GM18511 (cell line): ENCODE results near the gene GPR17.

Source experiments
- ATAC-seq: cut with Tn5 transposase; IDR thresholded peaks from one replicate; pipeline ENCODE4 v1.9.1; 2021; ENCODE audit warnings: mild to moderate bottlenecking, moderate library complexity; ENCODE audit not compliant: unreplicated experiment

Gene GPR17

DNA sequence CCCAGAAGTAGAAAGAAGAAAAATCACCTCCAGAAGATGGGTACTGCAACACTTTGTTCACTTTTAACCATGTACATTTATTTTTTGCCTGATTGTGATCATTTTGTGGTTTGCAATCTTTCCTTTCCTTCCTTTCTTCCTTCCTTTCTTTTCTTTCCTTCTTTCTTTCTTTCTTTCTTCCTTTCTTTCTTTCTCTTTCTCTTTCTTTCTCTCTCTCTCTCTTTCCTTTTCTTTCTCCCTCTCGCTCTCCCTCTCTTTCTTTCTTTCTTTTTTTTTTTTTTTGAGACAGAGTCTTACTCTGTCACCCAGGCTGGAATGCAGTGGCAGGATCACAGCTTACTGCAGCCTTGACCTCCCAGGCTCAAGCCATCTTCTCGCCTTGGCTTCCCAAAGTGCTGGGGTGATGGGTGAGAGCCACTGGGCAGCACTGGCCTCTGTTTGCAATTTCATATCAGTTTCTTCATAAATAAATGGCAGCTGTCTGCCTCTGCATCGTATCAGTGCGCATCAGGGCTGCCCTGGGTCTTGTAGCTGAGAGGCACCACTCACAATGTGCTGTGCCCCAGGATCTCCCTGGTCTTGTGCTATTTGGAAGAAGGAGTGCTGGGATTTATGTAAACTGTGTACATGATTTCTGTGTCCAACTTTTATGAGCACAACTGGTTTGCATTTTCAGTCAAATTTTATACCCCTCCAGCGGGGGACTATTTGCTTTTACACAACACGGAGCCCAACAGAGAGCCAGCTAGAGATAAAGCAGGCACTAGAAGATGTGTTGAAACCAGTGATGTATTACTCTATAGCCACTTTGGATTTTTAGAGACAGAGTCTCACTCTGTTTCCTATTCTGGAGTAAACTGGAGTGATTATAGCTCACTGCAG, 36.3 kb downstream of the GPR17 start:
- no peak for ATAC-seq

DNA sequence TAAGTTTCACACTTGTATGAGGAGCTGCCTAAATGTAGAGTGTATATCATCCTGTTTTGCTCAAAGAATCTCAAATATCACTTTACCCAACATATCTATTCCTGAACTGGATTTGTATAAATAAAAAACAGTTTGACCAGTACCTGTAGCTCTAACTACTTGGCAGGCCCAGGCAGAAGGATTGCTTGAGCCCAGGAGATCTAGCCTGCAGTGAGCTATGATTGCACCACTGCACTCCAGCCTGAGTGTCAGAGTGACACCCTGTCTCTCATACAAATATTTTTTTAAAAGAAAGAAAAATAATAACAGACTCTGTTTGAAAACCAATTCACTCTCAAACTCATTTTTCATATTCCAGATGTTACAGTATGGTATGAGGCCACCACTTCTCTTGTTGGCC, 37.1 kb downstream of the GPR17 start:
- ATAC-seq: no peak

DNA sequence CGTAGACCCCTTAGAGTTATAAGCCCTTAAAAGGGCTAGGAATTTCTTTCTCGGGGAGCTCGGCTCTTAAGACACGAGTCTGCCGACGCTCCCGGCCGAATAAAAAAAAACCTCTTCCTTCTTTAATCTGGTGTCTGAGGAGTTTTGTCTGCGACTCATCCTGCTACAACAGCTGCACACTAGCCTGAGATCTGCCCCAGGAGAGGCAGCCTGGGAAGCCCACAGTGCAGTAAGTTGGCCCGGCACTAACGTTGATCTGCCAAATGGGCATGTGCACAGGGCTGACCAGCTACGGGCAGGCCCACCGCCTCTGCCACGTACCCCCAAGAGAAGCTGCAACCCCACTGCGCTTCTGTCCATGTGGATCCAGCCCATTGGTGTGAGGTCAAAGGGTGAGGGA, 37.8 kb downstream of the GPR17 start:
- ATAC-seq: no peak

DNA sequence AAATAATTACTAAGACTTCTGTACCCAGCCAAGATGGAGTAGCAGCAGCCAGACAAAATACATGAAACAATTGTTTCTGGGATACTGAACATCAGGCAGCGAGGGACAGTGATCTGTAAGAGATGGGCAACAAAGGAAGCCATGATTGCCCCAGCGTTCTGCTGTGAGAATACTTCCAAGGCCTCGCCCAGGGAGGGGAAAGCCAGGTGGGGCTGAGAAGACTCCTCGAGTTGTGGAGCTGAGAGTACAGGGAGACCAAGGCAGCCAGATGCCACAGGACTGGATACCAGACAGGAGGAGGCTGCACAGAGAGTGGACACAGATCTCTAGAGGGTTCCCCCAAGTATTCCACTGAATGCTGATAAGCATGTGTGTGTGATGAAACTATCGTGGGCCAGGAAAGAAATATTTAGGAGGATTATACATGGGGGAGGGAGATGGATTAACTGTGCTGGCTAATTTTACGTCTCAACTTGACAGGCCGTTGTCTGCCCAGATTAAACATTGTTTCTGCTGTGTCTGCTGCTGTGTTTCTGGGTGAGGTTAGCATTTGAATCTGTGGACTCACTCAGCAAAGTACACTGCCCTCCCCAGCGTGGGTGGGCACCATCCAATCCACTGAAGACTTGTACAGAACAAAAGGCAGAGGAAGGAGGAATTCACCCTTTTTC, 39.6 kb downstream of the GPR17 start:
- no peak for ATAC-seq

DNA sequence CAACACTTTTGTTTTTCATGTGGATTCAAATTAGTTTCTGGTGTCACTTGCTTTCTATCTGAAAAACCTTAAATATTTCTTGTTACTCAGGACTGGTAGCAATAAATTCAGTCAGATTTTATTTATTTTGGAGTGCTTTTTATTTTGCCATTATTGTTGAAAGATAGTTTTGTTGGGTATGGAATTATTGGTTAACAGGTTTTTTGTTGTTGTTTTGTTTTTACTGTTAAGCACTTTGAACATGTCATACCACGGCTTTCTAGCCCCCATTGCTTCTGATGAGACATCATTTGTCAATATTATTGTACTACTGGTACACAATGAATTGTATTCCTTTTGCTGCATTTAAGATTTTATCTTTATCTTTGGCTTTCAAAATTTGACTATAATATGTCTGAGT, 42.5 kb downstream of the GPR17 start:
- no peak for ATAC-seq

DNA sequence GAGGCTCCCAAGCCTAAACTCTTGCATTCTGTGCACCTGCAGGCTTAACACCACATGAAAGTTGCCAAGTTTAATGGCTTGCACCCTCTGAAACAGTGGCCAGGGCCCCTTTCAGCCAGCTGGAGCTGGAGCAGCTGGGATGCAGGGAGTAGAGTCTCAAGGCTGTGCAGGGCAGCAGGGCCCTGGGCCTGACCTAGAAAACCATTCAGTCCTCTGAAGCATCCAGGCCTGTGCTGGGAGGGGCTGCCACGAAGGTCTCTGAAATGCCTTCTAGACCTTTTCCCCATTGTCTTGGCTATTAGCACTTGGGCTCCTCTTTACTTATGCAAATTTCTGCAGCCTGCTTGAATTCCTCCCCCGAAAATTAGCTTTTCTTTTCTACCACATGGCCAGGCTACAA, 44.7 kb downstream of the GPR17 start:
- no peak for ATAC-seq

DNA sequence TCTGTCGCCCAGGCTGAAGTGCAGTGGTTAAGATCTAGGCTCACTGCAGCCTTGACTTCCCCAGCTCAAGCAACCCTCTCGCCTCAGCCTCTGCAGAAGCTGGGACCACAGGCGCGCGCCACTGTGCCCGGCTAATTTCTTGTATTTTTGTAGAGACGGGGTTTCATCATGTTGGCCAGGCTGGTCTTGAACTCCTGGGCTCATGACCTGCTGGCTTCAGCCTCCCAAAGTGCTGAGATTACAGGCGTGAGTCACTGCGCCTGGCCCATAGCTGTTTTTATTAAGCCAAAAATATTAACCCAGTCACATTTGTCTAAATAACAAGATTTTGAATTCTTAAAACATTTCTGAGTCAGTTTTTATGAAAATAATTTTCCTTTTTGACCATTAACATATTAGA, 49.0 kb downstream of the GPR17 start:
- ATAC-seq: no peak

DNA sequence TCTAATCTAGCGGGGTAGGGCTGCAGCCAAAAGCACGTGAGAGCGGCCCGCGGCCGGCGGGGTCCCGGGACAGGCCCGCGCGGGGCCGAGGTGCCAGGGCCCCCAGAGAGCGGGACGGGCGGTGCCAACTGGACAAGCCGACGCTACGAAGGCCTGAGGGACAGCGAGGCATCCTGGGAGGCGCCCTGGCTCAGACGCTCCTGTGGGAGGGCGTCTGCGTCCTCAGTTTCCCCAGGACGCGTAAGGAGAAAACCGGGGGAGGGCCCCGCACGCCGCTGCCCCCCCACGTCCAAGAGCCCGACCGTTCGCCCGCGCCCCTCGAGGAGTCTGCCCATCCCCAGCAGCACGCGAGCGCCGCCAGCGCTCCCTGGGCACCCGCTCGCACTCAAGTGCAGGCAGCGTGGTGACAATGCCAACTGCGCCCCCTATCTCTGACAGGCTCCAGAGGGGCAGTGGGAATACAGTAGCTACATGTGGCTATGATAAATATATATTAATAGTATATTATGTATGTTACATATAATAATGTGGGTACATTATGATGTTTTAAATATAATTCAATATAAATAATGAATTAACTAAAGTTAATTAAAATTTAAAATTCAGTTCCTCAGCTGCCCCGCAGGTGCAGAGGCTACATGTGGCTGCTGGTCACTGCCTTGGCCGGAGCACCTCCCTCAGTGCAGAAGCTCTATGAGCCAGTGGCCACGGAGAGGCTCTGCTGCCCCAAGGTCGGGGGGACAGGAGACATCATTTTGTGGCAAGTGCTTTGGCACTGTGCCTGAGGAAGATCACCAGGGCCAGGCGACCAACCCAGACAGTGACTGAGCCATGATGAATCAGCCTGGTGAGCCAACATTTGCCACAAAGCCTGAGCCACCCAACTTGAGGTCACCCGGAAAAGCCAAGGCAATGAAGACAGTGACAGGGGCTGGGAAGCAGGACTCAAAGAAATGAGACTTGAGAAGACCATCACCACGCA, 49.8 kb downstream of the GPR17 start:
- no peak for ATAC-seq

DNA sequence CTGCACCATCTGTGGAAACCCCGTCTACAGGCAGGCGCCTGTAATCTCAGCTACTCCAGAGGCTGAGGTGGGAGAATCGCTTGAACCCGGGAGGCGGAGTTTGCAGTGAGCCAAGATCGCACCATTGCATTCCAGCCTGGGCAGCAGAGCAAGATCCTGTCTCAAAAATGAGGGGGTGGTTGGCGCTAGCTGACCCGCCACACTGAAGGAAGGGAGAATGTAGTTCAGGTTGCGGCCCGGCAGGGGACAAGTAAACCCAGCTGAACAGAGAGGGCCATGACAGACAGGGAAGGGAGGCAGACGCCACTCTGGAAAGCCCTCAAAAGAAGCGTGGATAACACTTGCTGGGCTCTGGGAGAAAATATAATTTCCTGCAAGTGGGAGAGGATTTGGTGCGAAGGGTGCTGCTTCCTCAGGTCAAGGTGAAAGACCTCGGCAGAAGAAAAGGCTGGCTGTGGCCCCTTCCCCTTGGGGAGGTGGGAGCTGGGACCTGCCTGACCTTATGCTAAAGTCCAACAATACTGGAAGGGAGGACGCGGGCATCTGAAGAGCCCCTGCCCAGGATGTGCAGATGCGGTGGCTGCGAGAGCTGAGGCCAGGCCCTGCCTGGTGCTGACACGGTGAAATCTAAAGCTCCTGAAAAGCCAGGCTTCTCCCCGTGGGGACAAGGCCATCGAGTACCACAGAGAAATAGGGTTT, 51.7 kb downstream of the GPR17 start:
- ATAC-seq: no peak

DNA sequence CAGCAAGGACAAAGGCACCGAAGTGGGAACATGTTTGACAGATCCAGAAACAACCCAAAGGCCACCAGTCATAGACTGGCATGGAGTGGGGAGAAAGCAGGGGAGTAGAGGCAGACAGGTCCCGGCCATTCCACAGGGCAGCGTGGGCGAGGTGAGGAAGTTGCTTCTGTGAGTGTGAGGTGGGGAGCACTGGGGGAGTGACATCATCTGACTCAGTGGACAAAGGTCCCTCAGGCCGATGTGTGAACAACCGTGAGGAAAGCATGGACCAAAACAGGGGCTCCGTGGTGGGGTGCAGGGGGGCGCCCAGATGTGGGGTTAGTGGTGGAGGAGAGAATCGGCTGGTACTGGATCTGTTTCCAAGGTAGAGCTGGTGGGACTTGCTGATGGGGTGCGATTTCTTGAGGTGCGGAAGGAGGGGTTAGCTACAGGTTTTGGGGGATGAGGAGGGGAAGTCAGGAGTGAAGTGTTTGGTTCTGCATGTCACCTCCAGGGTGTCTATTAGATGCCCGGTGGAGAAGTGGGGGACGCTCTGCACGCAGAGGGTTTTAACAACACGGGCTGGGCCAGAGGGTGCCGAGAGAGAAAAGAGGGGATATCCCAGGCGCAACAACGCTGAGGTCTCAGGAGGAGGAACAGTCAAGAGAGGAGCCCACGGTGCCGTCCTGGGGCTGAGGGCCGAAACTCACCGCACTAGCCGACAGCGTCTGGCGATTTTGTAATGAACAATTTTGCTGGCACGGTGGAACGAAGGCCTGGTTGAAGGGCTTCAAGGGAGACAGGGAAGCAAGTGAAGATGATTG, 52.8 kb downstream of the GPR17 start:
- ATAC-seq: no peak

DNA sequence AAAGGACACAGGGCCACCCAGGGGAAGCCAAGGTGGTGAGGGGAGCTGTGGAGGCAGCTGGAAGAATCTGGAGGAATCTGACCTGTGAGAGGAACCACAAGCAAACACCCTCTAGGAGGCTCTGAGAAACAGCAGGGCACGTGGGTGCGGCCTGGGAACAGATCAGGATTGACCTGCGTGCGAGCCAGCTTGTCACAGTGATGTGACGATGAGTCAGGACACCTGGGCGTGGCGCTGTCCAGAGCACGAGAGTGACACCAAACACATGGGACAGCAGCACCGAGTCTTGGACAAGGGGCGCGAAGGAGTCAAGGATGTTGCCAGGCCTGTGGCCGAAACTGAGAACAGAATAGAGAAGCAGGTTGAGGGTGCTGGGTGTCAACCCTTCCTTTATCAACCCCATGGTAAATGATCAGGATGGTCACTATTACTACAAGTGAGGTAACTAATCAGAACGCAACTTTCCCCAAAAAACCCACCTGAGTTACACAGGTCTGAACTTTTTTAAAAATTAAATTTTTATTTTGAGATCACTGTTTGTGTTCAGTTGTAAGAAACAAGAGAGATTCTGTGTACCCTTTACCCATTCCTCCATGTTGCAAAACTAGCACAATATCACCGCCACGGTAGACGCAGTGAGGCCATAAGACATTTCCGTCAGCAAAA, 54.7 kb downstream of the GPR17 start:
- ATAC-seq: peak; percentile 76

DNA sequence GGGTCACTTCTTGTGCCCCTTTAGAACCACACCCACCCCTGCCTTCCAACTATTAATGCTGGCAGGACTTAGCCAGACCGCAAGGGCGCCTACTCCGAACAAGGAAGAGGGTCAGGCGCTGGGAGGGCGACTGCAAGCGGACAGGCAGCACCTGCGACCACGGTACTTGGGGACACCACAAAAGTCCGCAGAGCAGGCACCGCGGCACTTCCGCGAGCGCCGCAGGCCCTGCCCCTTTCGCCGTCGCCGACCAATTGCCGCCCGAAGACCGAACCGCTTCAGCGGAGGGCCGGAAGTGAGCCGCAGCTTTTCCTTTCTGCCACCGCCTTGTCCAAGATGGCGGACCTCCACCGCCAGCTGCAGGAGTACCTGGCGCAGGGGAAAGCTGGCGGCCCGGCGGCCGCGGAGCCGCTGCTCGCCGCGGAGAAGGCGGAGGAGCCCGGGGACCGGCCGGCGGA, 55.3 kb downstream of the GPR17 start, which contains the start of gene SFT2D3:
Gene SFT2D3 (plus strand): TSS at position 305 of the 458 bp plus-strand sequence. CDS start 32 bp downstream, at position 337.
- peak; percentile 76 for ATAC-seq

DNA sequence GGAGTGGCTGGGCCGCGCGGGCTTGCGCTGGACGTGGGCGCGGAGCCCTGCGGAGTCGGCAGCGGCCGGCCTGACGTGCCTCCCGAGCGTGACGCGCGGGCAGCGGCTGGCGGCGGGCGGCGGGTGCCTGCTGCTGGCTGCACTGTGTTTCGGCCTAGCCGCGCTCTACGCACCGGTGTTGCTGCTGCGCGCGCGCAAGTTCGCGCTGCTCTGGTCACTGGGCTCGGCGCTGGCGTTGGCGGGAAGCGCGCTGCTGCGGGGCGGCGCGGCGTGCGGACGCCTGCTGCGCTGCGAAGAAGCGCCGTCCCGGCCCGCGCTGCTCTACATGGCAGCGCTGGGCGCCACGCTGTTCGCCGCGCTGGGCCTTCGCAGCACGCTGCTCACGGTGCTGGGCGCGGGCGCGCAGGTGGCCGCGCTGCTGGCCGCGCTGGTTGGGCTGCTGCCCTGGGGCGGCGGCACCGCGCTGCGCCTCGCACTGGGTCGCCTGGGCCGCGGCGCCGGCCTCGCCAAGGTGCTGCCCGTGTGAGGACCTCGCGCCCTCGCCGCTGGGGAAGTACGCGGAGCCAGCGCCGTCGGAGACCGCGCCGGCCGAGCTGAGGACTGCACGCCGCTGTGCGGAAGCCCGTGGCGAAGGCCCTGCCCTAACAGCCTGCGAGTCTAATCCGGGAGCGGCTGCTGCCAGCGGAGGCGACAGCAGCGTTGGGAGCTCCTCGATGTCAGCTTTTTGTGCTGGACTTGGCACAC, 55.9 kb downstream of the GPR17 start:
- ATAC-seq: peak; percentile 43
